H1 (cell line): ENCODE data around the gene MYOG. TPM values are rescaled to one million over a fixed set of nuclear protein-coding genes. Genes with fewer than 3 reads are reported as not detected.

Experiments used
- CTCF ChIA-PET: fragments of 300-600 bp; sonication (Branson Sonifier 250); formaldehyde crosslinking; loops from one replicate; lab custom pipeline; 2021; ENCODE audit not compliant: partially characterized antibody; lab: Charles Lee
- POLR2A ChIA-PET: fragments of 300-600 bp; sonication (Branson Sonifier 250); formaldehyde crosslinking; loops from one replicate; lab custom pipeline; 2021; ENCODE audit warnings: inconsistent platforms; ENCODE audit not compliant: partially characterized antibody; lab: Charles Lee
- DNase-seq, 2 experiments: peaks; one replicate each; pipeline versions ENCODE4 v3.0.0 to v3.0.0-alpha.2; 2010 to 2022; ENCODE audit warnings: low spot score in 2 of 2, low read depth in 1 of 2, mixed read lengths in 1 of 2
- FAIRE-seq: peaks from 2 replicates; lab custom pipeline; 2011; peaks lifted over from hg19 to GRCh38; lab: Jason Lieb, UNC
- H2AFZ ChIP-seq: 2 replicates; pipeline ENCODE4 v1.8.1; 2012; ENCODE audit warnings: low read length, inconsistent platforms
- H2AK5ac ChIP-seq: 2 replicates; pipeline ENCODE4 v1.6.1; 2013; ENCODE audit warnings: low read depth, low read length
- H2BK120ac ChIP-seq: replicated peaks from 2 replicates; pipeline ENCODE3; 2013; ENCODE audit warnings: low read depth, low read length, inconsistent platforms
- H2BK12ac ChIP-seq: 2 replicates; pipeline ENCODE4 v1.6.1; 2013; ENCODE audit warnings: low read depth, low read length
- H2BK15ac ChIP-seq: 2 replicates; pipeline ENCODE4 v1.6.1; 2013; ENCODE audit warnings: low read length
- H2BK20ac ChIP-seq: 2 replicates; pipeline ENCODE4 v1.6.1; 2013; ENCODE audit warnings: low read length
- H2BK5ac ChIP-seq: 2 replicates; pipeline ENCODE4 v1.6.1; 2013; ENCODE audit warnings: low read depth, low read length
- H3K14ac ChIP-seq: 2 replicates; pipeline ENCODE4 v1.6.1; 2013; ENCODE audit warnings: inconsistent platforms; ENCODE audit not compliant: insufficient read length
- H3K18ac ChIP-seq: 2 replicates; pipeline ENCODE4 v1.6.1; 2013; ENCODE audit warnings: low read length; ENCODE audit errors: extremely low read depth
- H3K23ac ChIP-seq: 2 replicates; pipeline ENCODE4 v1.6.1; 2013; ENCODE audit warnings: inconsistent platforms; ENCODE audit not compliant: insufficient read length
- H3K23me2 ChIP-seq: 2 replicates; pipeline ENCODE4 v1.6.1; 2013; ENCODE audit warnings: low read depth, low read length
- H3K27ac ChIP-seq: 2 replicates; pipeline ENCODE4 v1.6.1; 2011; ENCODE audit warnings: low read depth, low read length, inconsistent platforms
- H3K27me3 ChIP-seq, 4 experiments: replicated peaks in 1 of 4; 1 replicate in 1 of 4; 2 replicates in 3 of 4; pipeline versions ENCODE4 v1.6.1 to v1.8.1; 2011 to 2013; ENCODE audit warnings: low read length in 3 of 4, mild to moderate bottlenecking in 3 of 4, inconsistent platforms in 2 of 4, mixed read lengths in 2 of 4, moderate library complexity in 1 of 4; ENCODE audit not compliant: control insufficient read depth in 3 of 4, insufficient read depth in 3 of 4; ENCODE audit errors: extremely low read depth in 1 of 4
- H3K36me3 ChIP-seq, 4 experiments: 2 replicates each; pipeline versions ENCODE4 v1.6.1 to v1.8.1; 2011 to 2013; ENCODE audit warnings: mild to moderate bottlenecking in 4 of 4, low read length in 3 of 4, moderate library complexity in 2 of 4, control low read depth in 1 of 4, inconsistent platforms in 1 of 4; ENCODE audit not compliant: insufficient read depth in 4 of 4, control insufficient read depth in 2 of 4
- H3K4ac ChIP-seq: replicated peaks from 2 replicates; pipeline ENCODE3; 2013; ENCODE audit warnings: low read length, low read depth, mixed read lengths, inconsistent platforms; ENCODE audit not compliant: insufficient read length
- H3K4me1 ChIP-seq, 4 experiments: replicated peaks in 1 of 4; 1 replicate in 1 of 4; 2 replicates in 3 of 4; pipeline versions ENCODE4 v1.6.1 to v1.8.1; 2011 to 2013; ENCODE audit warnings: low read length in 3 of 4, inconsistent platforms in 2 of 4, mixed read lengths in 1 of 4; ENCODE audit not compliant: insufficient read depth in 4 of 4, control insufficient read depth in 3 of 4
- H3K4me2 ChIP-seq, 2 experiments: 2 replicates each; pipeline versions ENCODE4 v1.6.1 to v1.8.1; 2011 to 2013; ENCODE audit warnings: low read depth in 2 of 2, low read length in 2 of 2, control low read depth in 1 of 2, inconsistent platforms in 1 of 2, mild to moderate bottlenecking in 1 of 2; ENCODE audit not compliant: insufficient read depth in 1 of 2
- H3K4me3 ChIP-seq, 4 experiments: fragments of 200-600, 300-600 bp in 1 of 4; sonication (generic), shearing (Covaris generic), sonication (Bioruptor Twin) in 1 of 4; 2 replicates each; pipeline versions ENCODE4 v1.5.1 to v1.8.1; 2011 to 2016; ENCODE audit warnings: low read length in 4 of 4, low read depth in 3 of 4, control low read depth in 2 of 4, inconsistent platforms in 2 of 4, mild to moderate bottlenecking in 2 of 4, mixed read lengths in 1 of 4, moderate library complexity in 1 of 4; ENCODE audit not compliant: insufficient read depth in 2 of 4; ENCODE audit errors: extremely low read depth in 1 of 4
- H3K56ac ChIP-seq: replicated peaks from 2 replicates; pipeline ENCODE3; 2013; ENCODE audit warnings: low read depth, mild to moderate bottlenecking, mixed read lengths, low read length, inconsistent platforms; ENCODE audit not compliant: insufficient read length
- H3K79me1 ChIP-seq: 2 replicates; pipeline ENCODE4 v1.6.1; 2013; ENCODE audit warnings: low read depth, low read length, control low read depth
- H3K79me2 ChIP-seq, 2 experiments: 2 replicates each; pipeline versions ENCODE4 v1.6.1 to v1.8.1; 2012 to 2013; ENCODE audit warnings: low read length in 2 of 2, mild to moderate bottlenecking in 2 of 2, inconsistent platforms in 1 of 2; ENCODE audit not compliant: insufficient read depth in 2 of 2, control insufficient read depth in 1 of 2
- H3K9ac ChIP-seq, 4 experiments: replicated peaks in 1 of 4; 1 replicate in 1 of 4; 2 replicates in 3 of 4; pipeline versions ENCODE4 v1.6.1 to v1.8.1; 2011 to 2013; ENCODE audit warnings: low read depth in 3 of 4, low read length in 3 of 4, control low read depth in 2 of 4, mild to moderate bottlenecking in 2 of 4, moderate library complexity in 2 of 4, inconsistent platforms in 1 of 4; ENCODE audit errors: extremely low read depth in 1 of 4
- H3K9me3 ChIP-seq, 2 experiments: 2 replicates each; pipeline versions ENCODE4 v1.6.1 to v1.8.1; 2012 to 2013; ENCODE audit warnings: mild to moderate bottlenecking in 2 of 2, moderate library complexity in 2 of 2, control low read depth in 1 of 2, inconsistent platforms in 1 of 2, low read depth in 1 of 2, low read length in 1 of 2, mixed read lengths in 1 of 2; ENCODE audit not compliant: insufficient read depth in 2 of 2
- H4K20me1 ChIP-seq, 2 experiments: replicated peaks in 1 of 2; 2 replicates each; pipeline versions ENCODE3 to v1.8.1; 2011 to 2013; ENCODE audit warnings: inconsistent platforms in 2 of 2, low read length in 2 of 2, mild to moderate bottlenecking in 1 of 2; ENCODE audit not compliant: insufficient read depth in 2 of 2, control insufficient read depth in 1 of 2
- H4K5ac ChIP-seq: 2 replicates; pipeline ENCODE4 v1.6.1; 2013; ENCODE audit warnings: low read length, low read depth, mixed read lengths, inconsistent platforms; ENCODE audit not compliant: insufficient read length
- H4K8ac ChIP-seq: 2 replicates; pipeline ENCODE4 v1.8.0; 2013; ENCODE audit warnings: mild to moderate bottlenecking, moderate library complexity, low read length, inconsistent platforms; ENCODE audit not compliant: insufficient read depth; ENCODE audit errors: extremely low read depth
- H4K91ac ChIP-seq: replicated peaks from 2 replicates; pipeline ENCODE3; 2013; ENCODE audit warnings: low read length, mixed read lengths, inconsistent platforms; ENCODE audit not compliant: insufficient read length
- ASH2L ChIP-seq: fragments of 200-600, 300-600 bp; sonication (generic); IDR thresholded peaks from one replicate; pipeline ENCODE4 v1.7.1; 2017; ENCODE audit warnings: low read length
- CHD1 ChIP-seq: IDR thresholded peaks from 2 replicates; pipeline ENCODE4 v1.6.1; 2012; ENCODE audit warnings: low read depth, low read length, improper control_type of control experiment
- CHD2 ChIP-seq: IDR thresholded peaks from 2 replicates; pipeline ENCODE4 v1.6.1; 2012; ENCODE audit warnings: low read length, improper control_type of control experiment
- CTBP2 ChIP-seq: IDR thresholded peaks from 2 replicates; pipeline ENCODE4 v1.7.0; 2011; ENCODE audit warnings: borderline replicate concordance, mild to moderate bottlenecking, moderate library complexity, mixed read lengths, low read length; ENCODE audit not compliant: insufficient read depth, insufficient read length
- JUN ChIP-seq: IDR thresholded peaks from 2 replicates; pipeline ENCODE4 v1.6.1; 2011; ENCODE audit warnings: low read depth, mild to moderate bottlenecking, improper control_type of control experiment, low read length
- PHF8 ChIP-seq: fragments of 200-600 bp; sonication (generic); conservative IDR thresholded peaks from 2 replicates; pipeline ENCODE4 v1.7.1; 2012; ENCODE audit warnings: low read depth, mild to moderate bottlenecking, inconsistent platforms, low read length, moderate library complexity
- POLR2A ChIP-seq, 2 experiments: IDR thresholded peaks; 1 replicate in 1 of 2; 2 replicates in 1 of 2; pipeline ENCODE4 v1.6.1; 2011; ENCODE audit warnings: low read depth in 2 of 2, low read length in 2 of 2, mild to moderate bottlenecking in 2 of 2; ENCODE audit errors: control extremely low read depth in 1 of 2
- RNF2 ChIP-seq: fragments of 200-900, 300-1000 bp; sonication (generic); IDR thresholded peaks from 2 replicates; pipeline ENCODE4 v1.7.1; 2016; ENCODE audit warnings: borderline replicate concordance, low read depth, mild to moderate bottlenecking, antibody characterized with exemption, low read length; ENCODE audit not compliant: poor library complexity, severe bottlenecking; ENCODE audit errors: missing control alignments
- YY1 ChIP-seq: IDR thresholded peaks from 2 replicates; pipeline ENCODE4 v1.6.1; 2011; ENCODE audit warnings: low read depth, mild to moderate bottlenecking, low read length
- WGBS, 2 experiments: shearing (Covaris generic) in 1 of 2; methylation state at CpG; one replicate each; pipeline versions ENCODE4 v1.1.6 to v1.1.7; 2013 to 2015; ENCODE audit warnings: low lambda C conversion rate in 2 of 2, mixed read lengths in 2 of 2, inconsistent platforms in 1 of 2, low coverage in 1 of 2, missing lambda C conversion rate in 1 of 2; ENCODE audit not compliant: insufficient replicate concordance in 2 of 2, insufficient coverage in 1 of 2, insufficient read length in 1 of 2; ENCODE audit errors: extremely low coverage in 1 of 2, missing lambda C conversion rate in 1 of 2; 5-methylcytosine and 5-hydroxymethylcytosine counted together
- polyA plus RNA-seq, 7 experiments: library from polyadenylated mRNA; depleted of rRNA in 3 of 7; stranded (reverse) in 5 of 7; unstranded in 2 of 7; fragments of >200 nt in 5 of 7; fragments of 200-250 nt in 2 of 7; gene quantifications; 1 replicate in 5 of 7; 2 replicates in 1 of 7; 4 replicates in 1 of 7; pipeline versions ENCODE4 v1.2.1 to v1.2.3, GENCODE V29; 2011 to 2013; ENCODE audit warnings: missing spikeins in 2 of 7, mixed read lengths in 2 of 7
- total RNA-seq: library from RNA; stranded (reverse); fragmentation: NEBNext Ultra II Directional; extraction: Animal tissue kit (Norgen Biotek cat#: 25700); gene quantifications from 2 replicates; pipeline ENCODE4 v1.2.1, GENCODE V29; 2021
- TF ChIP-seq, protein P1 (sequence below): IDR thresholded peaks from 2 replicates; pipeline ENCODE4 v1.6.1; 2011; ENCODE audit warnings: low read depth, mild to moderate bottlenecking, low read length; ENCODE audit not compliant: insufficient read depth

Gene MYOG
- total and polyA plus RNA-seq, 2 of the 8 experiments (the other 6 are each of a cell fraction or from before 2014, with no cell fraction given), result not detected

DNA sequence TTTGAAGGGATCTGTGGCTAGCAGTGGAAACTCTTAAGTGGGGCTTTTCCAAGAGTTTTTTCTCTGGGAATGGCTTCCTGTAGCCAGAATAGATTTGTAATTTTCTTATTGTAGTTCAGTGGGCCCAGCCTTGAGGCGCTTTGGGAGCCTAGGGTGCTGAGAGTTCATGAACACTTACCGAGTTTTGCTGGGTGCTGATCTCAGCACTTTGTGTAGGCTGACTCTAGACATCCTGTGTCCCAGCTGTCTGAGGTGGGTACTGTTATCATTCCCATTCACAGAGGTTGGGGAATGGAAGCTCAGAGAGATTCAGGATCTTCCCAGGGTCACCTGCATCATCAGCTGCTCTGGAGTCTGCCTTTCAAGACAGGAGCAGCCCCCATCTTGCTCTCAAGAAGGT, 52.5 kb downstream of the MYOG start:
- ChIA-PET POLR2A (no interaction called here), CTCF (interaction anchor here (1.6 to 49.7 kb wide), 6 partner anchors 11 to 236 kb away, joined by 6 to 1089 read pairs (median 46); partner anchors contain the start of gene ADORA1)
- no peak overlapping the region for H4K8ac ChIP-seq
- H3K14ac ChIP-seq, result no peak overlapping the region
- no peak overlapping the region for H3K4me3 ChIP-seq
- no peak overlapping the region for H3K4me2 ChIP-seq
- no peak overlapping the region for H2BK120ac ChIP-seq
- H2BK20ac ChIP-seq, result no peak overlapping the region
- H3K27me3 ChIP-seq, result peaks cover 0 to 3% (median 3%) of the 10 kb centered on the region in 4 experiments; a peak in 5 of 7 replicates
- H2BK15ac ChIP-seq, result no peak overlapping the region
- no peak overlapping the region for H4K91ac ChIP-seq
- H3K79me1 ChIP-seq, result peaks cover 3% of the 10 kb centered on the region; the same call in 1 of the 2 replicates
- no peak overlapping the region for H3K4ac ChIP-seq
- no peak overlapping the region for H2BK12ac ChIP-seq
- no peak overlapping the region for H3K56ac ChIP-seq
- no peaks in the 10 kb centered on the region; a peak in 1 of 8 replicates for H3K36me3 ChIP-seq
- 86% methylated on average over 2 of the region's 2 CpGs; no CpG with 5 or more reads in 1 of the 2 experiments for WGBS, 2 experiments
- H2BK5ac ChIP-seq, result no peak overlapping the region
- H3K18ac ChIP-seq, result no peak overlapping the region
- no peak overlapping the region for H3K23ac ChIP-seq
- FAIRE-seq (no peak), DNase-seq (no peak)
- H2AFZ ChIP-seq, result no peak overlapping the region
- no peak overlapping the region for H4K5ac ChIP-seq
- no peaks in the 10 kb centered on the region for H3K23me2 ChIP-seq
- peaks cover 0 to 10% (median 2%) of the 10 kb centered on the region in 4 experiments; a peak in 5 of 7 replicates for H3K4me1 ChIP-seq
- H3K9ac ChIP-seq, result no peak overlapping the region
- H3K79me2 ChIP-seq, result no peaks in the 10 kb centered on the region
- no peak overlapping the region for H3K27ac ChIP-seq
- H3K9me3 ChIP-seq, result no peaks in the 10 kb centered on the region
- TF ChIP-seq ASH2L, result no peak
- TF ChIP-seq, protein P1, sequence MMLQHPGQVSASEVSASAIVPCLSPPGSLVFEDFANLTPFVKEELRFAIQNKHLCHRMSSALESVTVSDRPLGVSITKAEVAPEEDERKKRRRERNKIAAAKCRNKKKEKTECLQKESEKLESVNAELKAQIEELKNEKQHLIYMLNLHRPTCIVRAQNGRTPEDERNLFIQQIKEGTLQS, result no peak
- no peak for TF ChIP-seq JUN
- TF ChIP-seq POLR2A (IDR thresholded peaks at IDR 0.05; ENCODE audit: control extremely low read depth in 1 of 2, low read depth in 2 of 2, low read length in 2 of 2), result no peak
- no peak for TF ChIP-seq PHF8
- TF ChIP-seq CHD2, result no peak
- no peak for TF ChIP-seq YY1
- TF ChIP-seq CTBP2, result no peak
- no peak for TF ChIP-seq CHD1
- TF ChIP-seq RNF2, result no peak
- no peak overlapping the region for H2AK5ac ChIP-seq
- H4K20me1 ChIP-seq, result peaks cover 2 to 3% of the 10 kb centered on the region in 2 experiments
